ENCODE data around the gene EPB41L2. TPM values are rescaled to one million over a fixed set of nuclear protein-coding genes. Genes with fewer than 3 reads are reported as not detected.

Gene EPB41L2
- total and polyA plus RNA-seq, 2 donors from 2014 or later = 19.6 to 111 TPM

DNA sequence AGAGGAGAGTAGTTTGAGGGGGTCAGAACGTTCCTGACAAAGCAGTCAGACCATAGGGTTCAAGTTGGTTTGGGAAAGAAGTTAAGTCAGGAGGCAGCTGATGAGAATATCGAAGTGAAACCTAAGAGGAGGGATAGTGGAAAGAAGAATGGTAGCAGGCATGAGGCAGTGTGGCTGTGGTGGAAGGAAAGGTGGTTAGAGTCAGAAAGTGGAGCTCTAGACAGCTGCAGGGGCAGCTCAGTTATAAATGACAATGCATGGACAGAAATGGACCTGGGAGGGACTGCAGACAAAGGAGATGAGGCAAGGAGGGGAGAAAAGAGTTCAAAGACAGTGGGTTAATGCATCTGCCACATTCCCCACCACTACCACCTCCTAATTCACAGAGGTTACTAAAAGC lies 169.3 kb downstream of the EPB41L2 start:
- TF ChIP-seq, protein P1, sequence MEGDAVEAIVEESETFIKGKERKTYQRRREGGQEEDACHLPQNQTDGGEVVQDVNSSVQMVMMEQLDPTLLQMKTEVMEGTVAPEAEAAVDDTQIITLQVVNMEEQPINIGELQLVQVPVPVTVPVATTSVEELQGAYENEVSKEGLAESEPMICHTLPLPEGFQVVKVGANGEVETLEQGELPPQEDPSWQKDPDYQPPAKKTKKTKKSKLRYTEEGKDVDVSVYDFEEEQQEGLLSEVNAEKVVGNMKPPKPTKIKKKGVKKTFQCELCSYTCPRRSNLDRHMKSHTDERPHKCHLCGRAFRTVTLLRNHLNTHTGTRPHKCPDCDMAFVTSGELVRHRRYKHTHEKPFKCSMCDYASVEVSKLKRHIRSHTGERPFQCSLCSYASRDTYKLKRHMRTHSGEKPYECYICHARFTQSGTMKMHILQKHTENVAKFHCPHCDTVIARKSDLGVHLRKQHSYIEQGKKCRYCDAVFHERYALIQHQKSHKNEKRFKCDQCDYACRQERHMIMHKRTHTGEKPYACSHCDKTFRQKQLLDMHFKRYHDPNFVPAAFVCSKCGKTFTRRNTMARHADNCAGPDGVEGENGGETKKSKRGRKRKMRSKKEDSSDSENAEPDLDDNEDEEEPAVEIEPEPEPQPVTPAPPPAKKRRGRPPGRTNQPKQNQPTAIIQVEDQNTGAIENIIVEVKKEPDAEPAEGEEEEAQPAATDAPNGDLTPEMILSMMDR (IDR thresholded peaks at IDR 0.05; ENCODE audit: borderline replicate concordance, extremely low read depth, insufficient read depth) = no peak
- H3K36me3 ChIP-seq (ENCODE audit: control insufficient read depth in 2 of 3, insufficient read depth in 3 of 3, low read length in 3 of 3) = peaks cover 0 to 6% (median 3%) of the 10 kb centered on the region in 3 donors

DNA sequence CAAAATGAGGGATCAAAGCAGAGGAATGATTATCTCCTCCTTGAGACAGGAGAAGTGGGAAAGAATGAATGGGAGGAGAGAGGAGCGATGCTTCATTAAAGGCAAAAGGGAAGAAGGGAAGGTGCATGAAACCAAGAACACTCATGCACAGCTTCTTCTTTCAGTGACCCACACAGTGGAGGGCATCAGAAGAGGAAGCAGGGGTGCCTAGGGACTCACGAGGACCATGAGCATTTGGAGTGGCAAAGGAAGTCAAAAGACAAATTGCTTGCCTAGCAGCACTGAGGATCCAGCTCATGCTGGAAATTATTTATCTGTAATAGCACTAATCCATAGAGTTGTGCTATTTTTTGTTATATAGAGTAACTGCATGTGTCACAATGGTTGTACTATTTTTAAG lies 169.8 kb downstream of the EPB41L2 start:
- Histone ChIP-seq H3K9ac (ENCODE audit: low read length in 3 of 3) (no peak overlapping the region), H3K9me3 (ENCODE audit: control insufficient read depth in 2 of 3, insufficient read depth in 1 of 3, low read length in 3 of 3) (no peaks in the 10 kb centered on the region), H3K27ac (ENCODE audit: low read depth in 2 of 2, low read length in 2 of 2) (no peak overlapping the region), H3K27me3 (ENCODE audit: control insufficient read depth, insufficient read depth, low read length) (no peaks in the 10 kb centered on the region), H3K36me3 (ENCODE audit: control insufficient read depth in 2 of 3, insufficient read depth in 3 of 3, low read length in 3 of 3) (peaks cover 0 to 6% (median 3%) of the 10 kb centered on the region in 3 donors), H3K4me1 (ENCODE audit: control insufficient read depth in 2 of 3, insufficient read depth in 2 of 3, low read depth in 1 of 3, low read length in 3 of 3) (no peaks in the 10 kb centered on the region), H3K4me3 (ENCODE audit: low read length in 3 of 3) (no peak overlapping the region)
- no peak for DNase-seq
- no peak for FAIRE-seq
- intact Hi-C loops (cut with DNase I) = no loop called here
- TF ChIP-seq, protein P1 (IDR thresholded peaks at IDR 0.05; ENCODE audit: borderline replicate concordance, extremely low read depth, insufficient read depth) = no peak

More for the DNA sequence above, 169.3 kb downstream of the EPB41L2 start:
- no peak overlapping the region for H3K27ac ChIP-seq (ENCODE audit: low read depth in 2 of 2, low read length in 2 of 2)
- no peaks in the 10 kb centered on the region for H3K9me3 ChIP-seq (ENCODE audit: control insufficient read depth in 2 of 3, insufficient read depth in 1 of 3, low read length in 3 of 3)
- no peak for DNase-seq
- no peak overlapping the region for H3K9ac ChIP-seq (ENCODE audit: low read length in 3 of 3)
- no peaks in the 10 kb centered on the region for H3K27me3 ChIP-seq (ENCODE audit: control insufficient read depth, insufficient read depth, low read length)
- H3K4me1 ChIP-seq (ENCODE audit: control insufficient read depth in 2 of 3, insufficient read depth in 2 of 3, low read depth in 1 of 3, low read length in 3 of 3) = no peaks in the 10 kb centered on the region
- intact Hi-C loops (cut with DNase I) = no loop called here
- FAIRE-seq = no peak
- no peak overlapping the region for H3K4me3 ChIP-seq (ENCODE audit: low read length in 3 of 3)

DNA sequence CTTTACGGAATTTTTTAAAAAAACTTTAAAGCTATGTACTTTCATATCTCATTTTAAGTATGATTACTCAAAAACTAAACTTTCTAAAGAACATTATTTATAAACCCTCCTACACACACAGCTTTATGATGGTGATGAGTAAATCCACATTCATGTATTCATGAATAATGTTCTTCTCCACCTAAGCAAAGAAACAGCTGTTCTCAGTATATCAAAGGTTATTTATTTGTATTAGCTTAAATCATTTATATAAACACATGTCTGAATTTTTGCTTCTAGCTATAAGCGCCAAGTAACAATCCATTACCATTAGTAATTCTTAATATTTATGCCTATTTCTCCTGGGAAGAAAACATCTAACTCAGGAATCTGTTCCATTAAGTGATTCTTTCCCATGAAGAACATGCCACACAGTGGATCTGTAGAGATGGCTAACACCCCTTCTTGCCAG lies 172.5 kb downstream of the EPB41L2 start:
- no peaks in the 10 kb centered on the region for H3K27me3 ChIP-seq (ENCODE audit: control insufficient read depth, insufficient read depth, low read length)
- intact Hi-C loops (cut with DNase I) = no loop called here
- no peak overlapping the region for H3K4me3 ChIP-seq (ENCODE audit: low read length in 3 of 3)
- no peak overlapping the region for H3K27ac ChIP-seq (ENCODE audit: low read depth in 2 of 2, low read length in 2 of 2)
- H3K9me3 ChIP-seq (ENCODE audit: control insufficient read depth in 2 of 3, insufficient read depth in 1 of 3, low read length in 3 of 3) = no peaks in the 10 kb centered on the region
- H3K4me1 ChIP-seq (ENCODE audit: control insufficient read depth in 2 of 3, insufficient read depth in 2 of 3, low read depth in 1 of 3, low read length in 3 of 3) = no peaks in the 10 kb centered on the region
- H3K9ac ChIP-seq (ENCODE audit: low read length in 3 of 3) = no peak overlapping the region
- FAIRE-seq (peak; percentile 45), DNase-seq (peak in 1 of 5 donors; percentile 38)
- TF ChIP-seq, protein P1 (IDR thresholded peaks at IDR 0.05; ENCODE audit: borderline replicate concordance, extremely low read depth, insufficient read depth) = no peak
- H3K36me3 ChIP-seq (ENCODE audit: control insufficient read depth in 2 of 3, insufficient read depth in 3 of 3, low read length in 3 of 3) = peaks cover 0 to 6% (median 3%) of the 10 kb centered on the region in 3 donors

DNA sequence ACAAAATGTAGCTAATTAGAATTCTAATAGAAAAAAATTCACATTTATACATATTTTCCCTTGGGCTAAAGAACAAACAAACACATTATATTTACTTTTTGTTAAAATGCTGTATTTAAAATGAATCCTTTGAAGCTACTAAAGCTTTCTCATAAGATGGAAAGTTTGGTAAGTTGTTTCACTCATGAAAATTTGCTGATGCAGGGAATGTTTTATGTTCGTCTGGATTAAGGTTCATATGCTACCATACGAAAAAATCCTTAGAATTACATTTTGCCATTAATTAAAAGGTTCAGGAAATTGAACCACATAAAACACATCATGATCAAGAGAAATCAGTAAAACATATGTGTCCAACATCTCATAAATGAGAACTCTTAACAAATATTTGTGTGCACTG lies 173.6 kb downstream of the EPB41L2 start:
- Histone ChIP-seq H3K4me1 (ENCODE audit: control insufficient read depth in 2 of 3, insufficient read depth in 2 of 3, low read depth in 1 of 3, low read length in 3 of 3) (no peaks in the 10 kb centered on the region), H3K27me3 (ENCODE audit: control insufficient read depth, insufficient read depth, low read length) (no peaks in the 10 kb centered on the region), H3K36me3 (ENCODE audit: control insufficient read depth in 2 of 3, insufficient read depth in 3 of 3, low read length in 3 of 3) (peaks cover 0 to 6% (median 3%) of the 10 kb centered on the region in 3 donors), H3K27ac (ENCODE audit: low read depth in 2 of 2, low read length in 2 of 2) (no peak overlapping the region), H3K9me3 (ENCODE audit: control insufficient read depth in 2 of 3, insufficient read depth in 1 of 3, low read length in 3 of 3) (no peaks in the 10 kb centered on the region), H3K9ac (ENCODE audit: low read length in 3 of 3) (no peak overlapping the region), H3K4me3 (ENCODE audit: low read length in 3 of 3) (no peak overlapping the region)
- FAIRE-seq (no peak), DNase-seq (no peak)
- intact Hi-C loops (cut with DNase I) = loop anchor here (5.0 kb wide), 1 partner anchor 228 kb away; no protein-coding TSS in a partner anchor
- TF ChIP-seq, protein P1 (IDR thresholded peaks at IDR 0.05; ENCODE audit: borderline replicate concordance, extremely low read depth, insufficient read depth) = no peak

All from kidney (tissue), 14 donors.